Tibial artery (tissue), 4 donors: ENCODE results near the gene CLEC4M.

Experiments
- DNase-seq, 2 donors: peaks; one replicate each; pipeline ENCODE4 v3.0.0-alpha.2; 2019
- H3K27ac ChIP-seq, 2 donors: fragments of 200-600 bp; sonication (generic) in 1 of 2; 1 replicate in 1 of 2; 2 replicates in 1 of 2; pipeline ENCODE4 v1.5.1; 2018 to 2019; ENCODE audit warnings: mild to moderate bottlenecking in 1 of 2
- H3K27me3 ChIP-seq, 2 donors: fragments of 200-600 bp; sonication (generic) in 1 of 2; one replicate each; pipeline versions ENCODE4 v1.5.1 to v1.6.0; 2016 to 2019
- H3K36me3 ChIP-seq, 3 donors: fragments of 200-600 bp; sonication (generic) in 2 of 3; one replicate each; pipeline ENCODE4 v1.5.1; 2016 to 2019; ENCODE audit warnings: mild to moderate bottlenecking in 2 of 3
- H3K4me1 ChIP-seq, 4 donors: fragments of 200-600 bp; sonication (generic) in 2 of 4; 1 replicate in 3 of 4; 2 replicates in 1 of 4; pipeline ENCODE4 v1.5.1; 2016 to 2019
- H3K4me3 ChIP-seq, 2 donors: fragments of 200-600 bp; sonication (generic) in 1 of 2; 1 replicate in 1 of 2; 2 replicates in 1 of 2; pipeline ENCODE4 v1.5.1; 2018 to 2019; ENCODE audit warnings: mild to moderate bottlenecking in 2 of 2
- H3K9me3 ChIP-seq, 3 donors: fragments of 200-600 bp; sonication (generic) in 1 of 3; one replicate each; pipeline ENCODE4 v1.5.1; 2016 to 2019
- intact Hi-C: fragments of 100-400 bp; cut with DNase I; formaldehyde crosslinking; loops from one replicate; pipeline ENCODE4 v1.15.0; 2023; ENCODE audit warnings: low total_unique reads
- TF ChIP-seq, protein P1 (sequence below), 2 experiments: fragments of 200-600 bp in 1 of 2; fragments of 450-650 bp in 1 of 2; IDR thresholded peaks; one replicate each; pipeline ENCODE4 v1.5.1; 2017 to 2019; ENCODE audit warnings: antibody characterized with exemption in 2 of 2, mild to moderate bottlenecking in 1 of 2, moderate library complexity in 1 of 2

CLEC4M gene

DNA sequence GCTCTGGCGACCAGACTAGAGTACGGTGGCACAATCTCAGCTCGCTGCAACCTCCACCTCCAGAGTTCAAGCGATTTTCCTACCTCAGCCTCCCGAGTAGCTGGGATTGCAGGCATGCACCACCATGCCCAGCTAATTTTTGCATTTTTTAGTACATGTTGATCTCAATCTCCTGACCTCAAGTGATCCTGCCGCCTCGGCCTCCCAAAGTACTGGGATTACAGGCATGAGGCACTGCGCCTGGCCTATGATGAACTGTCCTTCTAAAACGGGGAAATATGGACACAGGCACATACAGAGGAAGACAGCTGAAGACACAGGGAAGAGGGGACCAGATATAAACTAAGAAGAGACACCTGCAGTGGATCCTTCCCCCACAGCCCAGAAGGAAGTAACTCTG lies 12.7 kb downstream of the CLEC4M start:
- no peaks in the 10 kb centered on the region for H3K4me1 ChIP-seq
- no peak overlapping the region for H3K4me3 ChIP-seq
- no peaks in the 10 kb centered on the region for H3K36me3 ChIP-seq
- DNase-seq: no peak
- H3K9me3 ChIP-seq: no peaks in the 10 kb centered on the region
- TF ChIP-seq, protein P1, sequence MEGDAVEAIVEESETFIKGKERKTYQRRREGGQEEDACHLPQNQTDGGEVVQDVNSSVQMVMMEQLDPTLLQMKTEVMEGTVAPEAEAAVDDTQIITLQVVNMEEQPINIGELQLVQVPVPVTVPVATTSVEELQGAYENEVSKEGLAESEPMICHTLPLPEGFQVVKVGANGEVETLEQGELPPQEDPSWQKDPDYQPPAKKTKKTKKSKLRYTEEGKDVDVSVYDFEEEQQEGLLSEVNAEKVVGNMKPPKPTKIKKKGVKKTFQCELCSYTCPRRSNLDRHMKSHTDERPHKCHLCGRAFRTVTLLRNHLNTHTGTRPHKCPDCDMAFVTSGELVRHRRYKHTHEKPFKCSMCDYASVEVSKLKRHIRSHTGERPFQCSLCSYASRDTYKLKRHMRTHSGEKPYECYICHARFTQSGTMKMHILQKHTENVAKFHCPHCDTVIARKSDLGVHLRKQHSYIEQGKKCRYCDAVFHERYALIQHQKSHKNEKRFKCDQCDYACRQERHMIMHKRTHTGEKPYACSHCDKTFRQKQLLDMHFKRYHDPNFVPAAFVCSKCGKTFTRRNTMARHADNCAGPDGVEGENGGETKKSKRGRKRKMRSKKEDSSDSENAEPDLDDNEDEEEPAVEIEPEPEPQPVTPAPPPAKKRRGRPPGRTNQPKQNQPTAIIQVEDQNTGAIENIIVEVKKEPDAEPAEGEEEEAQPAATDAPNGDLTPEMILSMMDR (IDR thresholded peaks at IDR 0.05): no peak
- intact Hi-C loops: no loop called here
- H3K27me3 ChIP-seq: peaks cover 0 to 15% of the 10 kb centered on the region in 2 donors
- H3K27ac ChIP-seq: no peak overlapping the region

DNA sequence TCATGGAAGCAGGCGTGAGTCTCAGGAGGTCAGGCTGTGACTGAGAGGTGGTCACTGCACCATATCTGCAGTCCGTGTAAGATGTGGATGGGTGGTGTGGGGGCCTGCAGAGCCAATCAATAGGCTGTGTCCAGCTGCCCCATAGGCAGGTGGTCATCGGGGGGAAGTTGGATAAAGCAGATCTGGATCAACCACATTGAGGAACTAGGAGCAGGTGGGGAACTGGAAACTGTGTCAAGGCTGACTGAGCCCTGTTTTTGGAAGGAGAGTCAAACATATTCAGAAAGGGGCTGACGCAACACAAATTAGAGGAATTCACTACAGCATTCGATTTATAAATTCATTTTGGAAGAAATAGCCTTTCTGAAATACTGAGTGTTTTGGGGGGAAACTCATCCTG lies 15.0 kb downstream of the CLEC4M start:
- Histone ChIP-seq H3K36me3 (no peaks in the 10 kb centered on the region), H3K27me3 (peaks cover 0 to 21% of the 10 kb centered on the region in 2 donors), H3K9me3 (no peaks in the 10 kb centered on the region), H3K4me3 (no peak overlapping the region), H3K4me1 (no peaks in the 10 kb centered on the region), H3K27ac (no peak overlapping the region)
- intact Hi-C loops: no loop called here
- TF ChIP-seq, protein P1 (IDR thresholded peaks at IDR 0.05): no peak
- no peak for DNase-seq

DNA sequence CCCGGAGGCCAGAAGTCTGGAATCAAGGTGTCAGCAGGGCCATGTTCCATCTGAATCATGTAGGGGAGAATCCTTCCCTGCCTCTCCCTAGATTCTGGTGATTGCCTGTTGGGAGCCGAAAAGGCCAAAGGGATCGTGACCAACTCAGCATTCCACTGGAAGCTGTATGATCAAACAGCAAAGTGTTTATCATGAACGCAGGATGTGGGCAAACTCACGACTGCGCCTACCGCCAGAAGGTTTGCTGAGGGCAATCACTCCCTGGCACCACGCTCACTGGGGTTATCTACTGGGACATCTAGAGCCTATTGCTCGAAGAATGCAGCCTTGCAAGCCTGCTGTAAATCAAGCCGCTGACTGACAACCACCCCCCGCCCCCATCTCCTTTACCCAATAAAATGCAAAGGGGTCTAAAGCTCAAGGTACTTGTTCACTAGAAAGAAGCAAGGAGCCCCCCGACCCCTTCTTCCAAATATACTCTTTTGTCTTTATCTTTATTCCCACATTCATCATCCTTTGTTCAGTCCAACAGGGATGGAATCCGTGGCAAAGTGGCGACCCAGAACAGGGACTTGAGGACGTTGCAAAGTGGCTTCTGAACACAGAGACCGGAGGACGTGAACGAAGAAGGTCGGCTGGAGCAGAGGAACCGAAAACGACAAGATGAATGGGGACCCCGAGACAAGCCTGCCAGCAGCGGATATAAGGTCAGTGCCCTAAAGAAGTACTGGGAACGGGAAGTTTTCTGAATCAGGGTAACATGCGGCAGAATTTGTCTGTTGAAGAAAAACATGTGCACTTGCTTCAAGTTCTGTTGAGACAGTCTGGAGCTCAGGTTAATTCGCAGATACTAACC lies 16.8 kb downstream of the CLEC4M start:
- TF ChIP-seq, protein P1 (IDR thresholded peaks at IDR 0.05): no peak
- Histone ChIP-seq H3K4me3 (no peak overlapping the region), H3K9me3 (no peaks in the 10 kb centered on the region), H3K4me1 (no peaks in the 10 kb centered on the region), H3K27ac (no peak overlapping the region), H3K36me3 (no peaks in the 10 kb centered on the region), H3K27me3 (peaks cover 0 to 19% of the 10 kb centered on the region in 2 donors)
- intact Hi-C loops: no loop called here
- no peak for DNase-seq

DNA sequence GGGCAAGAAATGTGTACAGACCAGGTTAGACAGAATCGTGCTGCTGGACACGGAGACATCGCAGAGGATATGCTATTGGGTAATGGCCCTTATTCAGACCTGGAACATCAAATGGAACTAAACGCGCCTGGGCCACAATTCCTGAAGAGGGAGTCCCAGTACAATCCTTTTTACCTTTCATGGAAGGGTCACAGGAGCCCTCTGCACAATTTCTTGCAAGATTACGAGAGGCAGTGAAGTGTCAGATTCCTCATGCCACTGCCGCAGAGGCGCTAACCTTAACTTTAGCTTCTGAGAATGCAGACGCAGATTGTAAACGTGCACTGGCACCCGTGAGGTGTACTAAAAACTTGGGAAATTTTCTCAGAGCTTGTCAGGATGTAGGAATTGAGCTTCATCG lies 18.1 kb downstream of the CLEC4M start:
- H3K27me3 ChIP-seq: peaks cover 0 to 26% of the 10 kb centered on the region in 2 donors

DNA sequence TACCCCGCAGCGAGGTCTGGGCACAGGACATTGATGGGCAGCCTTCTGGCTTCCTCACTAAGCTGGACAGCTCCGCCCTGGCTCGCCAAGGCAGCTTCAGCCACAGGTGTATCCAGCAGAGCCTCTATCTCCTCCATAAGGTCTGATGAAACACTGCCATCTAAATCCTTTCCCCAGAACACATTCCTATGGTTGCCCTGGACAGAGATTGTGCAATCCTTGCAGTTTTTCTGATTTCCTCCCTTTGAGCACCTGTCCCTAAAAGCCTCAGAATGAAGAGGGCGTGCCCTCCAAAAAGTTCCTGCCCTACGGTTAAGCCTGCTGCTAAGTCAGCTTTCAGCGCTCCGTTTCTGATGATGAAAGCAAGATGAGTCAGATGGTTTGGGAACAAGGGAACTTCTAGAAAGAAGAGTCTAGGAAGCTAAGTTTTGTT lies 21.0 kb downstream of the CLEC4M start:
- no peak overlapping the region for H3K27ac ChIP-seq
- peak in 1 of 2 donors; percentile 30 for DNase-seq
- intact Hi-C loops: no loop called here
- H3K4me1 ChIP-seq: peaks cover 0 to 5% (median 1%) of the 10 kb centered on the region in 4 donors
- TF ChIP-seq, protein P1 (IDR thresholded peaks at IDR 0.05): no peak
- peaks cover 0 to 3% (median 0%) of the 10 kb centered on the region in 3 donors for H3K9me3 ChIP-seq
- H3K36me3 ChIP-seq: no peaks in the 10 kb centered on the region
- H3K4me3 ChIP-seq: no peak overlapping the region
- H3K27me3 ChIP-seq: peaks cover 0 to 50% of the 10 kb centered on the region in 2 donors

More for the DNA sequence above, 18.1 kb downstream of the CLEC4M start:
- no peak overlapping the region for H3K27ac ChIP-seq
- no peaks in the 10 kb centered on the region for H3K4me1 ChIP-seq
- no peak overlapping the region for H3K4me3 ChIP-seq
- no peaks in the 10 kb centered on the region for H3K36me3 ChIP-seq
- TF ChIP-seq, protein P1 (IDR thresholded peaks at IDR 0.05): no peak
- peak in 1 of 2 donors; percentile 3 for DNase-seq
- no peaks in the 10 kb centered on the region for H3K9me3 ChIP-seq
- intact Hi-C loops: no loop called here
